NCI-H748 (cell line): Measurements from ENCODE around the gene MRPL4.

Experiments used
- DNase-seq: peaks from one replicate; lab custom pipeline; 2025; ENCODE audit not compliant: unreplicated experiment; lab: John Stamatoyannopoulos, UW

The MRPL4 gene

DNA sequence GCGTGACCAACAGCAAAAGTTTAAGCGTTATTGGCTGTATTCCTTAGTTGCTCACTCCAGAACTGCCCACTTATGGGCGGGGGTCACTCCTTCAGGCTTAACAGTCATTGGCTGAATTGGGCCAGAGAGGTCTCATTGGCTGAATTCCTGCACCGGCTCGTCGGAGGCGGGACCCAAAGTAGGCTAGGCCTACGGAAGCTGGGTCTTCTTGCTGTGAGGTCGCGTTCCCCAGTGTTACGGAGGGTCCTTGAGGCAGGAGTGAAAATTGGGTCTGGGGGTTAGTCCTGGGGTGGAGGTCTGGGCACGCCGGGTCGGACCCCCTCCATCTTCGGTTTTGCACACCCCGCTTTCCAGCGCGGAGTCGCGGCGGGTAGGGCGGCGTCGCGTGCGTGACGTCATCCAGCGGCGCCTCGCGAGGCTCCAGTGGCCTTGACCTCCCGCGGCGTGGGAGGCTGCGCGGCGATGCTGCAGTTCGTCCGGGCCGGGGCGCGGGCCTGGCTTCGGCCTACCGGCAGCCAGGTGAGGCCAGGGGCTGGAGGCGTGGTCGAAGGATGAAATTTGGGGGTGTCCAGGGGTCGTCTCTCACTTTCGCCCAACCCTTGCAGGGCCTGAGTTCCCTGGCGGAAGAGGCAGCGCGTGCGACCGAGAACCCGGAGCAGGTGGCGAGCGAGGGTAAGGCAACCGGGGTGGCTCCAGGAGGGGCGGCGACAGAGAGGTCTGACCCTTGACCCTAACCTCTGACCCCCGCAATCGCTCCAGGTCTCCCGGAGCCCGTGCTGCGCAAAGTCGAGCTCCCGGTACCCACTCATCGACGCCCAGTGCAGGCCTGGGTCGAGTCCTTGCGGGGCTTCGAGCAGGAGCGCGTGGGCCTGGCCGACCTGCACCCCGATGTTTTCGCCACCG lies at the start of gene MRPL4:
MRPL4 (plus strand) TSS at position 423 of the 903 bp plus-strand sequence; CDS start at position 463, 40 bp downstream.
- peak; percentile 97 for DNase-seq

DNA sequence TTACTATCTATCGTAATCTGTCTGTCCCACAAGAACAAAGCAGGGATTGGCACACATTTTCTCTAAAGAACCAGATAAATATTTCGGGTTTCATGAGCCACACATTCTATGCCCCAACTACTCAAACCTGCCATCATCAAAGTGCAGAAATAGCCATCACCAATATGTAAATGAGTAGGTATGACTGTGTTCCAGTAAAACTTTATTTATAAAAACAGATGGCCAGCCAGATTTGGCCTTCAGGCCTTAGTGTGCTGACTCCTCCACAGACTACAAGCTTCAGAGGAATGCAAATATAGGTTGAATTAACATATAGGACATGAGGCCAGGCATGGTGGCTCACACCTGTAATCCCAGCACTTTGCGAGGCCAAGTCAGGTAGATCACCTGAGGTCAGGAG lies 48.3 kb upstream of the MRPL4 start:
- no peak for DNase-seq

DNA sequence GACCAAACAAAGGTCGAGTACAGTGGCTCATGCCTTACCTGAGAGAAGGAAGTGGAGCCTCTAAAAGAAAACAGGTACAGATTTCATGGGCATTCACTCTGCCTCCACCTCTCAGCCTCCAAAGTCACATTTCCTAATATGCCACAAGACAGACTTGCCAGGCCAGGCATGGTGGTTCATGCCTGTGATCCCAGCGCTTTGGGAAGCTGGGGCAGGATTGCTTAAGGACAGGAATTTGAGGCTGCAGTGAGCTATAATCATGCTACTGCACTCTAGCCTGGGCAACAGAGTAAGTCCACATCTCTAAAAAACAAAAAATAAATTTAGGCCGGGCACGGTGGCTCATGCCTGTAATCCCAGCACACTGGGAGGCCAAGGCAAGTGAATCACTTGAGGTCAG lies 46.4 kb upstream of the MRPL4 start:
- DNase-seq, result no peak

DNA sequence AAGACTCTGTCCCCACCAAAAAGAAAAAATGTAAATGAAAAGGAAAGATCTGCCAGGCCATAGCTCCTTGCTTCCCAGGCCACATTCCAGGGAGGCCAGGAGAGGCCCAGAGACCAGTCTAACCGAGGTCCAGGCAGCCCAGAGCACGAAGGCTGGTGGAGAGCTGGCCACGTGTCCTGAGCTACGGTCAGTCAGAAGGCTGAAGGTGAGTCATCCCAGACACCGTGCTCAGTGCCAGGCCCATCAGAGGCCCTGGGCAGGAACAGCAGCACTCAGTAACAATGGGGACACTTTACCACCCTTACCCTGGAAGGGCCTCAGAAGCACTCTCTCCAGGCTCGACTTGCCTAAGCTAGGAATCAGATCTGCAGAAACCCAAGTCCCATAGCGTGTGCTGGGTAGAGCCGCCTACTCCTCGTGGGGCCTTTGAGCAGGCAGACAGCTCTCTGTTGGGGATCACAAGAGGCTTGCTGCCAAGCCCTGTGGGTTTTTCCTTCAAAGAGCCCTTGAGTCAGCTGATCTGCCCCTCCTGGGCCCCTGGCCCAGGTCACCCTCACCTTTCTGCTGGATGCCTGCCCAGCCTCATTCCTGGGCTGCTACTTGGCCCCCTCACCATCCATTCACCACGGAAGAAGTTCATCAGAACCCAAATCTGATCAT lies 45.7 kb upstream of the MRPL4 start:
- no peak for DNase-seq

DNA sequence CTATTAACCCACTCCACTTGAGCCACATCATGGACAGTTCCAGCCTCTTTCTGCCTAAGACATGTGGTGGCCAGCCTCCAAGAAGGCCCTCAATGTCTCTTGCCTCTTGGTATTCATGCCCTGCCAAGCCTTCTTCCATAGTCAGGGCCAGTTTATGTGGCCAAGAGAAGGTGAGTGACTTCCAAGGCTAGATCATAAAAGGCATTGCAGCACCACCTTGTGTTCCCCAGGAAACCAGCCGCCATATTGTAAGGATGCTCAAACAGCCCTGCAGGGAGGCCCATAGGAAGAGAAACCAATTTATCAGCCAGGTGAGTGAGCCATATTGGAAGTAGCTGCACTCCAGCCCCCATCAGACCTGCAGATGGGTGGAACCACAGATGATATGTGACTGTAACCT lies 45.0 kb upstream of the MRPL4 start:
- DNase-seq, result no peak

DNA sequence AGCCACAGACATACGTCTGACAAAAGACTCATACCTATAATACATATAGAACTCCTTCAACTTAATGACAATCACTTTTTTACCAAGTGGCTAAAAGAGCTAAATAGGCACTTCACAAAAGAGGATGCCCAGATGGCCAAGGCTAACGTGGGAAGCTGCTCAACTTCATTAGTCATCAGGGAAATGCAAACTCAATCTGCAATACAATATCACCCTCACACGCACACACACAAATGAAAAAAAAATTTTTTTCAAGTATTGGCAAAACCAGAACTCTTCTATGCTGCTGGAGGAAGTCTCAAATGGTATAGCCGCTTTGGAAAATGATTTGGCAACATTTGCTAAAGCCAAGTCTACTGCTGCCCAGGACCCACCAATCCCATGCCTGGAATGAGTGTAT lies 42.7 kb upstream of the MRPL4 start:
- no peak for DNase-seq

DNA sequence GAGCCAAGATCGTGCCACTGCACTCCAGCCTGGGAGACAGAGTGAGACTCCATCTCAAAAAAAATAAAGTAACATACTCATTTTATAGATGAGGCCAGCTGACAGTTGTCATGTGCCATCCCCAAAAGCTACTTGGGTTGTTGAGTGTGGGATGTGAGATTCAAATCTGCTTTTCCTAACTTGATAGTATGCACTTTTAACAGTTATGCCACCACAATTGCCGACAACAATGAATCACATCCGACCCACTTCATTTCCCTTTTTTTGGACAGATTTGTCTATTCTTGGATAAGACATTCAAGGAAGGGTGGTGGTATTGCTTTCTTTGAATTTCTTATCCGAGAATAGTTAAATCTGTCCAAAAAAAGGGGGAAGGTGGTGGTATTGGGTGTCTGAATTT lies 41.0 kb upstream of the MRPL4 start:
- DNase-seq, result no peak

DNA sequence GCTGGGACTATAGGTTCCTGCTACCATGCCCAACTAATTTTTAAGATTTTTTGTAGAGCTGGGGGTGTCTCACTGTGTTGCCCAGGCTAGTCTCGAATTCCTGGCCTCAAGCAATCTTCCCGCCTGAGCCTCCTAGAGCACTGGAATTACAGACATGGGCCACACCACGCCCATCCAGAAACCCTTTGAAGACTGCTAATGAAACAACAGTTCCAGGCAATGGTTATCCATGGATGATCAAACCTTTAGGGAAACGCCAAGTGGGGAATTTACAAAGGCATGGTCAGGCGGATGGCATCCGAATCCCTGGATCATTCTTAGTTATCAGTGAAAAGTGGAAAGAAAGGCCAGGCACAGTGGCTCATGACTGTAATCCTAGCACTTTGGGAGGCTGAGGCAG lies 40.3 kb upstream of the MRPL4 start:
- no peak for DNase-seq

DNA sequence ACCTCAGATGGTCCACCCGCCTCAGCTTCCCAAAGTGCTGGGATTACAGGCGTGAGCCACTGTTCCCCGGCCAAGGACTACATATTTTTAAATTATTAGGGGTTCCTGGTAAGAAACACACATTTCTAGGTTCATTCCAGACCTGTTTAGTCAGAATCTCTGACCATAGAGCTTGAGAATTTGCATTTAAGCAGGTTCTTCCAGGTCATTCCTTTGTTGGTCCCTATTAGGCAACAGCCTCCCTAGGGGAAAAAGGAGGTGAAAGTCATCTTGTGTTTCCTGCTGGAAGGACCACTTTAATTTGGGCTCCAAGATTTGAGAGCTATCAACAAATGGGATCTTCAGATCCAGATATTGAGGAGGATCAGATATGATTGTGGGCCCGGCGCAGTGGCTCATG lies 37.2 kb upstream of the MRPL4 start:
- DNase-seq, result no peak

DNA sequence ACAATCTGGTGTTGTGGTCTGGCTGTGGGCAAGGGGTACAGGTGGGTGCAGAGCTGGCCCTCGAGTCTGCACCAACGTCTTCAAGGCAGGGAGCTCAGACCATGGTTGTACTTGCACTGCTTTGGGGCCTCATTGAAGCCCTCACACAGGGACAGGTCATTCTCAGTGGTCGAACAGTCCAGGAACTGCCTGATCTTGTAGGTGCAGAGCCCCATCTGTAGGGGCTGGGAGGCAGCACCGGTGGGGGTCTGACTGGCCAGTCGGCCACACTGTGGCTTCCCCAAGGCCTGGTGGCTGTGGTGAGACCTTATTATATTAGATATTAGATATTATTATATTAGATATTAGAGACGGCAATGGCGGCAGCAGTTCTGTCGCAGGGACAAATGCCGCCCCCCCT lies 34.9 kb upstream of the MRPL4 start:
- DNase-seq, result no peak

DNA sequence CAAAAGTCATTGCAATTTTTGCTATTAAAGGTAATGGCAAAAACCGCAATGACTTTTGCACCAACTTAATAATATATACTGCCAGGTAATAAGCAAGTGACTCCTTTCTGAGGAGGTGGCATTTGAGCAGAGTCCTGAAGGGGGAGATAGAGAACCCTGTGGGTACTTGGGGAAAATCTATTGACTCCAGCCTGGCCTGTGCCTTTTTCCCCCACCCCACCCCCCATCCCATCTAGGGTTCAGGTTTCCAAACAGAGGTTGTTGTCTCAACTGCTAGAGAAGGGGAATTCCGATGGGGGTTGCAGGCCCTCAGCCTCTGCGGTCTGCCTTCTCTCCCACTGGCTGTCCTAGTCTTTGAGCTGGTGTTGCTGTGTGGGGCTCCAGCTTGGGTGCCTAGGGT lies 32.3 kb upstream of the MRPL4 start:
- peak; percentile 36 for DNase-seq

DNA sequence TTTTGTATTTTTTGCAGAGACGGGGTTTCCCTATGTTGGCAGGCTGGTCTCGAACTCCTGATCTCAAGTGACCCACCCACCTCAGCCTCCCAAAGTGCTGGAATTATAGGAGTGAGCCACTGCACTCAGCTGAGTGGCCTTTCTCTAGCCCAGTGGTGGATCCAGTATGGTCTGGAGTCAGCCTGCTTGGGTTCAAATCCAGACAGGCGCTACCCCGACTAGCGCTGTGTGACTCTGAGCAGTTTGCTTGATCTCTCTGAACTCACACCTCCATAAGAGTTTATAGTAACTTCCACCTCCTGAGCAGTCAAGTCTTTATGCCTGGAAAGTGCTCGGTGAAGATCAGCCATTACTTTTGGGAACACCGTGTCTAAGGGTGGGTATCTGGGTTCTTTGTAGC lies 31.3 kb upstream of the MRPL4 start:
- no peak for DNase-seq

DNA sequence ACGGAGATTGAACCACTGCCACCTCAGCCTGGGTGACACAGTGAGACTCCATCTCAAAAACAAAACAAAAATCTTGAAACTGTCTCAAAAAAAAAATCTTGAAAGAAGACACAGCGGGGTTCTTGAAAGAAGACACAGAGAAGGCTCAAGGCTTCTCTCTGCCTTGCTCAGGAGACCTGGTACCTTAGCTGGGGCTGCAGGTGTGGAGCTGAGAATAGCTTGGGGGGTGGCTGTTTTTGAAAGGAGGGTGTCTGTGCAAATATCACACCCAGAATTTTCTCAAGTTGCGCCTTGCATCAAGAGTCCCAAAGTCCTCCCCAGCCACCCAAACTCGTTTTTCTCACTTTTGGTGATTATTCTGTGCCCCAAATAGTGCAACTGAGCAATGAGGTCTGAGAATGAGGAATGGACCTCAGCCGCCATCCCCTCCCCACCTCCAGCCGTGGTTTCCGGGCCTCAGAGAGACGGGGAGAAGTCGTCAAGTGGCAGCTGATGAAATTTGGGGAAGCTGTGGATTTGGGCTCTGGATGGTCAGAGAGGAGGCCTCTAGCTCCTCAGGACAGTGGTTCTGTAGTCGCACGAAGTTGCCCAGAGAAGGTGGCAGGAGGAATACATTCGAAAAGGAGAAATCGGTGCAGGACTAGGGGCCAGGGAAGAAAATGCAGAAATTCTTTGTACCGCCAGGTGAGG lies 29.7 kb upstream of the MRPL4 start:
- DNase-seq, result no peak

DNA sequence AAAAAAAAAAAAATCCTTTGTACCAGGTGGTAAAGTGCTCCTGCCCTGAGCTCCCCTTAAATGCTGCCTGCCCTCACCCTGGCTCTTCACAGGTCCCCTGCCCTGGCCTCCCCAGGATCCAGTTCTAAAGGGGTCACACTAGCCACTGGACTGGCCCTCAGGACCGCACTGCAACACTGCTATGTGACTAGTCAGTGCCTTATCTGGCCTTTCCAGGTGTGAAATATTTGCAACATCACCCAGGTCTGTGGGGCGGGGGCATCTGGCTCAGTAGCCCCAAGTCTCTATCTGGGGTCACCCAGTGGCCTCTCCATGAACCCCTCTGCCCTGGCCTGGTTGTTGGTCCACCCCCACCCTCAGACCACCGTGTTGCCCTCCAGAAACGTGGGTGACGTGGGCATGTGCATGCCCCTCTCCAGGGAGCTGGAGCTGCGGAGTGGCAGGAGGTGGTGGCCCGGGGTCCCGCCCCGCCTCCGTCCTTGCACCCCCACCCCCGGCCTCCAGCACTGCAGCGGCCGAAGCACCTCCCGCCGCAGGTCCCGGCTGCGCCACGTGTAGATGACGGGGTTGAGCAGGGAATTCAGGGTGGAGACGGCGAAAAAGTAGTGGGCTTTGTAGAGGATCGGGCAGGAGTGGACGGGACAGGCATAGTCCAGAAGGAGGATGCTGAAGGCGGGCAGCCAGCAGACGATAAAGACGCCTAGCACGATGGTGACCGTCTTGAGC lies 28.4 kb upstream of the MRPL4 start:
- DNase-seq, result no peak

DNA sequence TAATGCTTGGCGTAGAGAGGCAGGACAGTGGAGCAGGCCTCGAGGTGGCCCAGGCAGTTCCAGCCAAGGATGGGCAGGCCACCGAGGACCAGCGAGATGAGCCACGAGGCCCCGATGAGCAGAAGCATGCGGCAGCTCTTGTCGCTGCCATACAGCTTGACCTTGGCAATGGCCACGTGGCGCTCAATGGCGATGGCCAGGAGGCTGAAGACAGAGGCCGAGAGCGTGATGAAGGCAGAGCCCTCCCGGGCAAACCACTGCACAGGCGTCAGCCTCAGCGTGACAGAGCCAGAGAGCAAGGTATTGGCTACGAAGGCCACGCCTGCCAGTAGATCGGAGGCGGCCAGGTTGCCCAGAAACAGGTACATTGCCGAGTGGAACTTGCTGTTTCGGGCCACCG lies 27.7 kb upstream of the MRPL4 start:
- no peak for DNase-seq

DNA sequence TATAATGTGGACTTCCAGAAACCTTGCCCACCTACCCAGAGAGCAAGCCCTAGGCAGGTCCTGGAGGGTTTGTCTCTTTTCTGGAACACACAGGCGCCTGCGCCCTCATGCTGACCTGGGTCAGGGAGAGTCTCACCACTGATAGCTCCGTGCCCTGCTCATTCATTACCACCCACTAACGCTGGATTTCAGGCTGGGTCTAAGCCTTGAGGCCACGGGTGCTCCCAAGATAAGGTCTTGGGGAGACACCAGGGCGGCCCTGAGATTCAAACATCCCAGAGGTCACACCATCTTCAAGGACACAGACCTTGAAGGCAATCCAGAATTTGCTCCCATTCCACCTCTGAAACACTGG lies 26.0 kb upstream of the MRPL4 start:
- no peak for DNase-seq

DNA sequence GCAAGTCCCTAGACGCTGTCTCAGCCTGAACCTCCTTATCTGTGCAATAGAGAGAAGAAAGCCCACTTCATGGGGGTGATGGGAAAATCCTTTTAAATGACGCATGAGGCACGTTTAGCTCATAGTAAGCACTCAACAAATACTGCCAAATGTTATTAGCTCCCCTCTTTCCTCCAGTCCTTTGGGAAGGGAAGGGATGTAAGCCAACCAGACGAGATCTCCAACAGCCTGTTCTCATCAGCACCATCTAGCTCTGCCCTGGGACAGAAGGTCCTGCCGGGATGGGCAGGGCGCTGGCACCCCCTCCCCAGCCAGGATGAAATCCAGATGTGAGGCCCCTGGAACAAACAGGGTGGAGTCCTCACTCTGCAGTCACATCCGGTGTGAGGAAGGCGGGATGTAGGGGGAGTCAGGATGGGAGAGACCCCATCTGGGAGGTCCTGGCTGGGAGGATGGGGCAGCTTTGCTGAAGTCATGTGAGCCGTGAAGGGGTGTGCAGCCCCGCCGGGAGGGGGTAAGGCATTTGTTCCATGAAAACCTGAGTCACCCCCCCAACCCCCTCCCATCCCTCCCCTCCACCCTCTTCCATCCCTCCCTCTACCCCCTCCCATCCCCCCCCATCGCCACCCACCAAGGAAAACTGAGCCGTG lies 25.5 kb upstream of the MRPL4 start:
- DNase-seq, result no peak

DNA sequence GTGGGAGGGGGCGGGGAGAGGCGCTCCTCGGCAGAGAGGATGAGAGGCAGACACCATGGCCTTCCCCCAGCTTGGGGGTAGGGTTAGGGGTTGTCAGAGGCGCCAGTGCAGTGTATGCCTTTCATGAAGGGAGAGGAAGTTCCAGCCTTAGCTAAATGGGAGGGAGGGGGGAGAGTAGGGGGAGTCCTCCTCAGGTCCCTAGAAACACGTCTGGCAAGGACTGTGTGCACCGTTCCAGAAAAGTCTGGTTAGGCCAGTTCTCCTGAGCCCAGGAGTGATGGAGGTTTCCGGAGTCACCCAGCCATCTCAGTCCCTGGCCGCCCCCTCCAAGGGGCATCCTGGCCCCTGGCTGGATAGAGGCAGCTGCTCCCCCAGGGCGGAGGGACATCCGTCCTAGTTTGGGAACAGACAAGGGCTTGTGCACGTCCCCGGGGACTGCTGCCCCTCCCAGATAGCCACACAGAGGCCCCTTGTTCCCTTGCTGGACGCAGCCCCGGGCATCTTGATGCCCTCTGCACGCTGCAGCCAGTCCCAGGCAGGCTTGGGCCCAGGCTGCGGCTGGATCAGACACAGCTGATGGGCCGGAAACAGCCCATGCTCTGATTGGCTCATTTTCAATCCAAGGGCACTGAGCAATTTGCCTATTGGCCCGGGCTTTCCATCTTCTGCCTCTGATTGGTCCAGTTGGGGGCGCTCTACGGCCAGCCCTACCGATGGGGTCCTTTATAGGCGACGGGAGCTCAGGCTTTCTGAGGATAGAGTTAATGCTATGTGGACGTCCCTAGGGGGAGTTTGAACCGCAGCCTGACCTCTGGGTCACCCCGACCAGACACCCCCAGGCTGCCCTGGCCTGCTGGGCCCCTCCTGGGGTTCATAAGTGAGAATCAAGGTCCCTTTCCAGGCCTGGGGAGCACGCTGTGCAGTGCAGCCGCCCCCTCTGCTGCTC lies 24.7 kb upstream of the MRPL4 start:
- no peak for DNase-seq

DNA sequence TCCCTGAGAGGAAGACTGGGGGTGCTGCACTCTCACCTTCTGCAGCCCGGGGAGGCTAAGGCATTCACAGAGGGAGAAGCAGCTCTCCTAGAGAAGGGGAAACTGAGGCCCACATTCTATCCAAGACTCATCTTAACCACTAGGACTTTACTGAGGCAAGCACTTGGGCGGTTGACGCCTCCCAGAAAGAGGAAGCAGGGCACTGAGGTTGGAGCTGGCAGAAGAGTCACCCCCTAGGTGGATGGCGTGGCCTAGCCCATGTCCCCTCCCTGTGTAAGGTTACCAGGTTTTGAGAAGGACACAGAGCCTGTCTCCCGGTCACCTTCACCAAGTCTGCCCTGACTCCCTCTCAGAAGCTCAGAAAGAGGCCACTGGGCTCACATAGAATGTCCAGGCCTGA lies 23.6 kb upstream of the MRPL4 start:
- DNase-seq, result no peak

DNA sequence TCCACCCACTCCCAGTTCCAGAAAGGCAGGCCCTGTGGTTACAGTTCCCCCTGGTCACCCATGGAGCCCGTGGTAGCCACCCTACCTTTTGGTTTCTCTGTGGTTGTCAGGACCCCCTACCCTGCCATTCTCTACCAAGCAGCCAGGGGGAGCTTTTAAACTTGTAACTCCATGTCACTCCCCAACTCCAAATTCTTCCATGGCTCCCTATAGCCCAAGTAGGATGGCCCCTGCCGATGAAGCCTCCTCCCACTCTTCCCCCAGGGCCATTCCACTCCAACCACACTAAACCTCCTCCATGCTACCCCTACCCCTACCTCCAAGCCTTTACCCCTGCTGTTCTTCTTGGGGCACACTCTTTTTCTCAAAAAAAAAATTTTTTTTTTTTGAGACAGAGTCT lies 23.1 kb upstream of the MRPL4 start:
- DNase-seq, result peak; percentile 42
